D721Med (cell line): Measurements from ENCODE around the gene POU2F1.

Source experiments
- DNase-seq: peaks from one replicate; pipeline ENCODE4 v3.0.0; 2011; ENCODE audit warnings: low spot score; ENCODE audit not compliant: insufficient read length
- FAIRE-seq: peaks from 2 replicates; lab custom pipeline; 2011; peaks lifted over from hg19 to GRCh38; lab: Jason Lieb, UNC
- TF ChIP-seq, protein P1 (sequence below): IDR thresholded peaks from 2 replicates; pipeline ENCODE4 v1.5.1; 2012; ENCODE audit warnings: mild to moderate bottlenecking, control low read depth; ENCODE audit not compliant: insufficient read depth; ENCODE audit errors: missing control alignments

POU2F1 gene

DNA sequence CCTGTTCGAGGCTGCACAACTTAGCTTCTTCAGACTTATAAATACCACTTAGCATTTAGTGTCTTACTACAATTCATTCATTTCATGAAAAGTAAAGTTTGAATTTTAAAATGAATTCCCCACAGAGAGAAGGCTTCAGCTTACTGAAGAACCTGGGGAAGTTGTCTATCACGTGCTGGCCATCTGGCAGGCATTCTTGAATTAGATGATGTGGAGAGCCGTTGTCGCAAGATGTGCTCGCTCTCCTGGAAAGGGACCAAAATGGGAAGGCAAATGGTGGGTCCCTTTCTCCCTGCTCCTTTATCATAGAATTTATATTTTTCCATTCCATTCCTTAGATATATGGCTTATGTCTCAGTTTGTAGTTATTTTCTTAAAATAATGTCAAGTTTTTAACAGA, 207.2 kb downstream of the POU2F1 start:
- DNase-seq (no peak), FAIRE-seq (no peak)
- TF ChIP-seq, protein P1, sequence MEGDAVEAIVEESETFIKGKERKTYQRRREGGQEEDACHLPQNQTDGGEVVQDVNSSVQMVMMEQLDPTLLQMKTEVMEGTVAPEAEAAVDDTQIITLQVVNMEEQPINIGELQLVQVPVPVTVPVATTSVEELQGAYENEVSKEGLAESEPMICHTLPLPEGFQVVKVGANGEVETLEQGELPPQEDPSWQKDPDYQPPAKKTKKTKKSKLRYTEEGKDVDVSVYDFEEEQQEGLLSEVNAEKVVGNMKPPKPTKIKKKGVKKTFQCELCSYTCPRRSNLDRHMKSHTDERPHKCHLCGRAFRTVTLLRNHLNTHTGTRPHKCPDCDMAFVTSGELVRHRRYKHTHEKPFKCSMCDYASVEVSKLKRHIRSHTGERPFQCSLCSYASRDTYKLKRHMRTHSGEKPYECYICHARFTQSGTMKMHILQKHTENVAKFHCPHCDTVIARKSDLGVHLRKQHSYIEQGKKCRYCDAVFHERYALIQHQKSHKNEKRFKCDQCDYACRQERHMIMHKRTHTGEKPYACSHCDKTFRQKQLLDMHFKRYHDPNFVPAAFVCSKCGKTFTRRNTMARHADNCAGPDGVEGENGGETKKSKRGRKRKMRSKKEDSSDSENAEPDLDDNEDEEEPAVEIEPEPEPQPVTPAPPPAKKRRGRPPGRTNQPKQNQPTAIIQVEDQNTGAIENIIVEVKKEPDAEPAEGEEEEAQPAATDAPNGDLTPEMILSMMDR = no peak

DNA sequence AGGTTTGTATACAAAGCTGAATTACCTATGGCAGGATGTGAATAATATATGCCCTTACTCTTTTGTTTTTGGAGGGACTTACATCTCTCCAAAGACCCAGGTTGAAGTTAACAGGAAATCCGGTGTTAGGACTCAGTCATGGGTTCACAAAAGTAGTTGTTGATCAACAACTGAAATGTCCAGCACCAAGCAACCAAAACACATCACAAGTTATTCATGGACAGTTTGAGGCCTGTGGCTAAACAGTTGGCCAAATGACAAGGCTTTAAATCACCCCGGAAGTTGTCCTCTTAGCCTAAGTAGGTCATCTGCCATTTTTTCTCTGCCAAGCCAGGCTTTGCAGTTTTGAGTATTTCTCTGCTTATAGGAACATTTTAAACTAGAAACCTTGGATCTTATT, 207.7 kb downstream of the POU2F1 start:
- DNase-seq (no peak), FAIRE-seq (peak; percentile 64)
- TF ChIP-seq, protein P1 = no peak

DNA sequence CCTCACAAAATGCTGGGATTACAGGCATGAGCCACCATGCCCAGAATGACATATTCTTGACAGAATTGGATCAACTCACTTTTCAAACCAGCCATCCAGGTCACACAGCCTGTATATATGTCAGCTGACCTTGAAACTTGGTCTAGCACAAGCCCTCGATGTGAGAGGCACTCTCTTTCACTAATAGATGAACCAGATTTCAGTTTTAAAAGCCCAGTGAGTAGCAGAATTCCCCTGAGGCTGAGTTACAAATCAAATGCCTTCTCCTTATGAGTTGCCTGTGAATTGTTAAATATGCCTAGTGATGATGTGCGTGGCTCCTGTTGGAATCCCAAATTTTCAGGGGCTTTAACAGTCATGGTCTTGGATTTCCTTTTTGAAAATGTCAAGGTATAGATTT, 208.9 kb downstream of the POU2F1 start:
- DNase-seq = no peak
- FAIRE-seq = no peak
- TF ChIP-seq, protein P1 = no peak

DNA sequence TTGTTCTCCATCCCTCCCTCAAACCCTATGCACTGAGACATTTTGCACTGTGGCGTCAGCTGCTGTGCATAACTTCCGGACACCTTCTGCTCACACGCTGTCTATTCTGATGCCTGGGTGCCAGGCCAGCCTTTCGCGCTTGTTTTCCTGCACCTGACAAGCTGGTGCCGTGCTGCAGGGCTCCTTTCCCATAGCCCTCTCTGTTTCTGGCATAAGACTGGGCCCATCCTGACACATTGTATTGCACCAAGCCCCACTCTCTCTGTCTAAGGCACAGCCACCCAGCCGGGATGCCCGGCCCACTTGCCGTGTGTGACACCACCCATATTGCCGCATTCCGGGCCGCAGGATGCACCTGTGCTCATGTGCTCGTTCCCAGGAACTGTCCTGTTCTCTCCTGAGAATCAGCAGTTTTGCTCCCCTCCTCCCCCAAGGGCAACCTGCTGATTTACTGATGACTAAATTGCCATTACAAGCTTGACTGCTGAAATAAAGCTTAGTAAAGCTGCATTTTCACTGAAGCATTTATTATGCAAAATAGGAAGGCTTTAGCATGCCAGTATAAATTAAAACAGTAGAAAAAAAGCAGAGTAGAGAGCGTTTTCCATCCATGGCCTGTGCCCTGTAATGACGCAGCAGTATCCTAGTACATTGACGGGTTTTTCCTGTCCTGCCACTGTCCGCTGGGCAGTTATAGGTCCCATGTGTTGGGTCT, 209.6 kb downstream of the POU2F1 start:
- TF ChIP-seq, protein P1 = no peak
- FAIRE-seq (no peak), DNase-seq (no peak)

DNA sequence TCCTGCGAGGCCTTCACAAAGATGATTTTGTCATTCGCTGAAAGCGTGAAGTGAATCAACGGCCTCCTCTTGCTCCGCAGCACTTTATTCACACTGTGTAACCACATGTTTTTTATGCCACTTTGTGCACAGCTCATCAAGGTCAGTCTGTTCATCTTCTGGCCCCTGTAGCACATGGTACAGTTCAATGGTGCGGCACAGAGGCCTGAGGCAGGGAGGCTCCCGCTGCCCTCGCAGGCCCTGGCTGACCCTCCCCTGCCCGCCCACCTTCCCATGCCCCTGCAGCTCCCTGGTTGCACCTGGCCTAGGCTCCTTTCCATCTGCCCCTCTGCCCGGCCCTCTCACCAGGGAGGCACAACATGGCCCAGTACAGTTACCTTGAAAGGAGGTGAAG, 210.2 kb downstream of the POU2F1 start:
- TF ChIP-seq, protein P1 = no peak

DNA sequence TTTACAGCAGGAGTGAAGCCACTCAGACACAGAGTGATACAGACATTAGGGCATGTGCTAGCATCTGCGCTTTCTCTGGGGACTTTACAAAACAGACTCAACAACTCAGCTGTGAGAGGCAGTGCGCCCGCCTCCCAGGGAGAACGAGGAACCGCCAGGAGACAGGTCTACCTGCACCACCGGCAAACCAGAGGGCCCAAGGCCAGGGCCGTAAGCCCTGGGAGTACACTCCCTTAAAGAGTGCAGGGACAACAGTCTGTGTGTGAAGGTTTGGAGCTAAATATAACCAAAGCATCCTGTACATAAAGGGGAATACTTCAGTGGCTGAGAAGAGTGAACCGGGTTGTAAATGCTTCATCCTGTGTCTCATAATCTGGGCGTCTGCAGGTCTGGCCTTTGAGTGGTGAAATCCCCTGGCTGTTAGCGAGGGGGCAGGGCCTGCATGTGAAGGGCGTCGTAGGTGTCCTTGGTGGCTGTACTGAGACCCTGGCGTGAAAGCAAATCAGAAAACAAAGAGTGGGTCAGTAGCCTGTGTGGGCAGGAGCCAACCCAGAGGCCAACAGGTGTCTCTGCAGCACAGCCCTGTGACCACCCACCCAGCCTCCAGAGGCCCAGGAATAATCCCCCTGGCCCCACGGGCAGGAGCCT, 210.7 kb downstream of the POU2F1 start:
- FAIRE-seq (no peak), DNase-seq (no peak)
- TF ChIP-seq, protein P1 = no peak

More for the DNA sequence above, 210.2 kb downstream of the POU2F1 start:
- DNase-seq (no peak), FAIRE-seq (no peak)
